ENCODE measurements around the gene POLE.

DNA sequence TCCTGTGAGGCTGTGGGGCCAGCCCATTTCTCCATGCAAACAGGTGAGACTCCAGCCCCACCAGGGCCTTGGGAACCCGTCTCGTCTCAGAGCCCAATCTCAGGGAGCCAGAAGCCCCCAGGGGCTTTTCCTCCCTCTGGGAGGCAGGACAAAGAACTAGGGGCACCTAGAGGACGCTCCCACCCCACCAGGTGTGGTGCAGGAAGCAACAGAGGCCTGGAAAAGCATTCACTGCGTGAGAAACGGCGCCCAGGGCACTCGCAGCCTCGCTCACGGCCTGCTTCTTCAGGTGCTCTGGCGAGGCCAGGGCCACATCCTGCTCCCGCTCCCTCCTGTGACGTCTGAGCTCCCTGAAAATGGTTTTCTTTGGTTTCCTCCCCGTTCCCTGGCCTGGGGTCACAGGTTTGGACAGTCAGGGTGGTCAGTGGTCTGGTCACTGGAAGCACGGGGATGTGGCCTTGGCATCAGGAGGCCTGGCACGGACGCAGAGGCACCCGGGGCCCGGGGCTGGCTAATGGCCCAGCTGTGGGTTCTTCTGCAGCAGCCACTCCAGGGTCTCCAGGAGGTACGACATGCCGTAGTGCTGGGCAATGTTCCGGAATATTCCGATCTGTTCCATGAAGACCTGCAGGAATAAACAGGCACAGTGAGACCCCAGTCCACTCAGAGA is 62.8 kb downstream of the POLE start:
- no peak for TF ChIP-seq POLR2AphosphoS5 (IDR thresholded peaks at IDR 0.05; ENCODE audit: borderline replicate concordance, low read depth, low read length)
- no peak for TF ChIP-seq EZH2 (IDR thresholded peaks at IDR 0.05)

Measured in SK-N-MC (cell line).